ENCODE results near the gene CACNA1B.

DNA sequence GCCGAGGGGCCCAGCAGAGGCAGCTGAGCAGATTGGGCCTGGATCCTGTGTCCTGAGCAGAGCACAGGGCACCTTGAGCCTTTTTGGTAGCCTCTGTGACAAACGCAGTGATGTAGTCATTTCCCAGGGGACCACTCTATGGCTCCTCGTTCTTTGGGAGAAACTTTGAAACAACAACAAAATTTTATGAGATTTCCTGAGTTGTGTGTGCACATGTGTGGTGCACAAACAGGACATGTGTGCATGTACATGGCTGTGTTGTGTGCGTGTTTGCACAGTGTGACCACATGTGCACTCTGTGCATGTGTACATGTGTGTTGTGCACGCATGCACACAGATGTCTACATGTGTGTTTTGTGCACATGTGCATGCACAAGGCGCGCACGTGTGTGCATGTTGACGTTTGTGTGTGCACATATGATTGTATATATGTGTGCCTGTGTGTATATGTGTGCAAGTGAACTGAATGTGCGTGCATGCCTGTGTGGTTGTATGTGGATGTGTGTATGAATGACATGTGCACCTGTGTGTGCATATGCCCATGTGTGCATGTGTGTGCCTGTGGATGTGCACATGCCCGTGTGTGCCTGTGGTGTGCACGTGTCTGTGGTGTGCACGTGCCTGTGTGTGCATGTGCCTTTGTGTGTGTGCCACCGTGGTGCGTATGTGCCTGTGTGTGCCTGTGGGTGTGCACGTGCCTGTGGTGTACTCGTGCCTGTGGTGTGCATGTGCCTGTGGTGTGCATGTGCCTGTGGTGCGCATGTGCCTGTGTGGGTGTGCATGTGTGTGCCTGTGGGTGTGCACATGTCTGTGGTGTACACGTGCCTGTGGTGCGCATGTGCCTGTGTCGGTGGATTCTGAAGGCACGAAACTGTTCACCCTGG is 221.6 kb downstream of the CACNA1B start:
- TF ChIP-seq, protein P1, sequence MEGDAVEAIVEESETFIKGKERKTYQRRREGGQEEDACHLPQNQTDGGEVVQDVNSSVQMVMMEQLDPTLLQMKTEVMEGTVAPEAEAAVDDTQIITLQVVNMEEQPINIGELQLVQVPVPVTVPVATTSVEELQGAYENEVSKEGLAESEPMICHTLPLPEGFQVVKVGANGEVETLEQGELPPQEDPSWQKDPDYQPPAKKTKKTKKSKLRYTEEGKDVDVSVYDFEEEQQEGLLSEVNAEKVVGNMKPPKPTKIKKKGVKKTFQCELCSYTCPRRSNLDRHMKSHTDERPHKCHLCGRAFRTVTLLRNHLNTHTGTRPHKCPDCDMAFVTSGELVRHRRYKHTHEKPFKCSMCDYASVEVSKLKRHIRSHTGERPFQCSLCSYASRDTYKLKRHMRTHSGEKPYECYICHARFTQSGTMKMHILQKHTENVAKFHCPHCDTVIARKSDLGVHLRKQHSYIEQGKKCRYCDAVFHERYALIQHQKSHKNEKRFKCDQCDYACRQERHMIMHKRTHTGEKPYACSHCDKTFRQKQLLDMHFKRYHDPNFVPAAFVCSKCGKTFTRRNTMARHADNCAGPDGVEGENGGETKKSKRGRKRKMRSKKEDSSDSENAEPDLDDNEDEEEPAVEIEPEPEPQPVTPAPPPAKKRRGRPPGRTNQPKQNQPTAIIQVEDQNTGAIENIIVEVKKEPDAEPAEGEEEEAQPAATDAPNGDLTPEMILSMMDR (IDR thresholded peaks at IDR 0.05): no peak
- TF ChIP-seq POLR2AphosphoS5 (IDR thresholded peaks at IDR 0.05) (no peak), POLR2A (IDR thresholded peaks at IDR 0.05) (no peak), EP300 (IDR thresholded peaks at IDR 0.05) (no peak)
